ENCODE results near the gene ZNF277. TPM values are rescaled to one million over a fixed set of nuclear protein-coding genes. Genes with fewer than 3 reads are reported as not detected.
"Not testable (repeated sequence)": the region's sequence is repeated elsewhere in the genome, so short reads cannot be mapped to it uniquely, and the experiment has no call there.

The ZNF277 gene
- total RNA-seq, 1 donor from 2014 or later: 17.0 TPM

- no peak for ATAC-seq
Observed at GRCh38 chr7:112296432-112296831, 89.9 kb downstream of the ZNF277 start.

GRCh38 chr7:112297681-112298080, 91.2 kb downstream of the ZNF277 start:
- ATAC-seq: no peak

- no peak for ATAC-seq
Observed at GRCh38 chr7:112298543-112299100, 92.1 kb downstream of the ZNF277 start.

GRCh38 chr7:112300072-112300471, 93.6 kb downstream of the ZNF277 start:
- ATAC-seq: no peak

- no peak for ATAC-seq
Observed at GRCh38 chr7:112300831-112301407, 94.4 kb downstream of the ZNF277 start.

- ATAC-seq: peak; percentile 55
Observed at GRCh38 chr7:112302566-112302965, 96.1 kb downstream of the ZNF277 start.

- no peak for ATAC-seq
Observed at GRCh38 chr7:112306903-112307302, 100.4 kb downstream of the ZNF277 start.

- ATAC-seq: peak; percentile 55
Observed at GRCh38 chr7:112307506-112307905, 101.0 kb downstream of the ZNF277 start.

- ATAC-seq: no peak
Observed at GRCh38 chr7:112308974-112309373, 102.5 kb downstream of the ZNF277 start.

- ATAC-seq: not testable (repeated sequence)
Observed at GRCh38 chr7:112316803-112317202, 110.3 kb downstream of the ZNF277 start.

GRCh38 chr7:112322070-112322469, 115.6 kb downstream of the ZNF277 start:
- ATAC-seq: no peak

- ATAC-seq: no peak
Observed at GRCh38 chr7:112327566-112327965, 121.1 kb downstream of the ZNF277 start.

GRCh38 chr7:112331492-112331891, 125.0 kb downstream of the ZNF277 start:
- ATAC-seq: no peak

GRCh38 chr7:112334366-112334765, 127.9 kb downstream of the ZNF277 start:
- ATAC-seq: no peak

GRCh38 chr7:112336261-112336660, 129.8 kb downstream of the ZNF277 start:
- no peak for ATAC-seq

GRCh38 chr7:112336936-112337576, 130.6 kb downstream of the ZNF277 start:
- ATAC-seq: no peak

- ATAC-seq: no peak
Observed at GRCh38 chr7:112337892-112338291, 131.4 kb downstream of the ZNF277 start.

- no peak for ATAC-seq
Observed at GRCh38 chr7:112338786-112339185, 132.3 kb downstream of the ZNF277 start.

GRCh38 chr7:112341464-112341863, 135.0 kb downstream of the ZNF277 start:
- no peak for ATAC-seq

GRCh38 chr7:112346381-112347060, 140.0 kb downstream of the ZNF277 start:
- ATAC-seq: no peak

GRCh38 chr7:112347088-112347487, 140.6 kb downstream of the ZNF277 start:
- no peak for ATAC-seq

GRCh38 chr7:112350585-112350984, 144.1 kb downstream of the ZNF277 start:
- ATAC-seq: no peak

GRCh38 chr7:112356596-112356995, 150.1 kb downstream of the ZNF277 start:
- ATAC-seq: no peak

- ATAC-seq: no peak
Observed at GRCh38 chr7:112357136-112357535, 150.6 kb downstream of the ZNF277 start.
